ENCODE measurements around the gene TANGO6.

- TF ChIP-seq CTCF (optimal IDR thresholded peaks at IDR 0.05 in 1 of 3, IDR thresholded peaks at IDR 0.05 in 1 of 3, conservative IDR thresholded peaks at IDR 0.05 in 1 of 3; ENCODE audit: extremely low read depth in 1 of 3, insufficient read depth in 2 of 3, low read length in 3 of 3) (no peak), EZH2 (IDR thresholded peaks at IDR 0.05; ENCODE audit: low read length) (no peak)
Measured at GRCh38 chr16:68798398-68798797, 44.9 kb upstream of the TANGO6 start.

Data from keratinocyte (primary cell).